ENCODE results near the gene NXN. TPM values are rescaled to one million over a fixed set of nuclear protein-coding genes. Genes with fewer than 3 reads are reported as not detected.

NXN gene
- total and polyA plus RNA-seq, 3 donors from 2014 or later = 22.9 to 26.0 (median 23.0) TPM

DNA sequence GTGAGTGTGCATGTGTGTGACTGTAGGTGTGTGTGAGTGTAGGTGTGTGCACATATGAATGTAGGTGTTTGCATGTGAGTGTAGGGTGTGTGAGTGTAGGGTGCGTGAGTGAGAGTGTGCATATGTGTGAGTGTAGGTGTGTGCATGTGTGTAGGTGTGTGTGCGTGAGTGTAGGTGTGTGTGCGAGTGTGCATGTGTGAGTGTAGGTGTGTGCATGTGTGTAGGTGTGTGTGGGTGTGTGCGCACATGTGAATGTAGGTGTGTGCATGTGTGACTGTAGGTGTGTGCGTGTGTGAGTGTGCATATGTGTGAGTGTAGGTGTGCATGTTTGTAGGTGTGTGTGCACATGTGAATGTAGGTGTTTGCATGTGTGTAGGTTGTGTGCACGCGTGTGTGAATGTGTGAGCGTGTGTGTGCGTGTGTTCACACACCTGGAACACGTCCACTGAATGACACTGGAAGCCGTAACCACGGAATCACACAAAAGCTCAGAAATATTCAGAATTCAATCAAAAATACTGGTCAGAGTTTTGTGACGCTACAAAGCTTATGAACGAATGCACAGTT lies 166.9 kb downstream of the NXN start:
- H3K4me1 ChIP-seq = no peaks in the 10 kb centered on the region
- TF ChIP-seq POLR2A (IDR thresholded peaks at IDR 0.05) = no peak
- TF ChIP-seq, protein P1, sequence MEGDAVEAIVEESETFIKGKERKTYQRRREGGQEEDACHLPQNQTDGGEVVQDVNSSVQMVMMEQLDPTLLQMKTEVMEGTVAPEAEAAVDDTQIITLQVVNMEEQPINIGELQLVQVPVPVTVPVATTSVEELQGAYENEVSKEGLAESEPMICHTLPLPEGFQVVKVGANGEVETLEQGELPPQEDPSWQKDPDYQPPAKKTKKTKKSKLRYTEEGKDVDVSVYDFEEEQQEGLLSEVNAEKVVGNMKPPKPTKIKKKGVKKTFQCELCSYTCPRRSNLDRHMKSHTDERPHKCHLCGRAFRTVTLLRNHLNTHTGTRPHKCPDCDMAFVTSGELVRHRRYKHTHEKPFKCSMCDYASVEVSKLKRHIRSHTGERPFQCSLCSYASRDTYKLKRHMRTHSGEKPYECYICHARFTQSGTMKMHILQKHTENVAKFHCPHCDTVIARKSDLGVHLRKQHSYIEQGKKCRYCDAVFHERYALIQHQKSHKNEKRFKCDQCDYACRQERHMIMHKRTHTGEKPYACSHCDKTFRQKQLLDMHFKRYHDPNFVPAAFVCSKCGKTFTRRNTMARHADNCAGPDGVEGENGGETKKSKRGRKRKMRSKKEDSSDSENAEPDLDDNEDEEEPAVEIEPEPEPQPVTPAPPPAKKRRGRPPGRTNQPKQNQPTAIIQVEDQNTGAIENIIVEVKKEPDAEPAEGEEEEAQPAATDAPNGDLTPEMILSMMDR (IDR thresholded peaks at IDR 0.05) = no peak
- no peak for DNase-seq
- H3K27ac ChIP-seq = no peak overlapping the region
- intact Hi-C loops (cut with DNase I; ENCODE audit: low total_unique reads) = no loop called here
- no peaks in the 10 kb centered on the region for H3K36me3 ChIP-seq (ENCODE audit: low read depth, missing control alignments)
- no peaks in the 10 kb centered on the region for H3K27me3 ChIP-seq
- 72 to 84% methylated on average over 14 of the region's 14 CpGs for WGBS, 2 donors
- H3K9me3 ChIP-seq = no peaks in the 10 kb centered on the region
- no peak overlapping the region for H3K4me3 ChIP-seq

DNA sequence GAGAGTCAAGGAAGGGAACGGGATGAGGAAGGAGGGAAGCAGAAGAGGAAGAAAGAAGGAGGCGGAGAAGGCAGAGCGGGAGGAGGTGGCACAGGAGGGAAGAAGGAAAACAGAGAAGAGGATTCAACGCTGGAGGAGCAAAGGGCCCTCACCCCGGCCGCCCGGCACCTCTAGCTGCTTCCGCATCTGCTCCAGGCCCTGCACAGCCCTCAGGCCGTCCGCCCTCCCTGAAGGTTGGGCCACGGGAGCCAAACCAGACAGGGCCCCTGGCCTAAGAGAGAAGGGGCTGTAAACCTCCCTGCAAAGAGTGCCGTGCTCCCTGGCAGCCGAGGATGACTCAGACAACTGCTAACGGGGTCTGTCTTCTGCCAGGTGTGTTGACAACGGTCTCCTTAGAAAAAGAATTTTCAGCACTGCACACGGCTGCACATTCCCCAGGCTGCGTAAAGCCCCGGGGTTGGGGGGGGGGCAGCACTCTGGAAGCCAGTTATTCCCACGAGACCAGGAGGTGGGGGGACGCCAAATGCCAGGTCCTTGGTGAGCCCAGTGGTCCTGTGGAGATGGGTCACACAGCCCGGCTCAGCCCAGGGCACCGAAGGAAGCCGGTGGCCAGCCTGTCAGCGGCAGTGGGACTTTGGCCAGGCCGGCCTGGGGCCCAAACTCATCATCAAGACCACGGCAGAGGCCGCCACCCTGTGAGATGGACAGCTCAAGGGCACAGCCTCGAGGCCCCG lies 168.4 kb downstream of the NXN start:
- Histone ChIP-seq H3K4me1 (no peaks in the 10 kb centered on the region), H3K27ac (no peak overlapping the region), H3K27me3 (no peaks in the 10 kb centered on the region), H3K36me3 (ENCODE audit: low read depth, missing control alignments) (no peaks in the 10 kb centered on the region), H3K9me3 (no peaks in the 10 kb centered on the region), H3K4me3 (no peak overlapping the region)
- DNase-seq = no peak
- no peak for TF ChIP-seq POLR2A (IDR thresholded peaks at IDR 0.05)
- TF ChIP-seq, protein P1 (IDR thresholded peaks at IDR 0.05) = no peak
- intact Hi-C loops (cut with DNase I; ENCODE audit: low total_unique reads) = no loop called here
- WGBS, 2 donors = 64 to 84% methylated on average over 12 to 29 of the region's 29 CpGs

DNA sequence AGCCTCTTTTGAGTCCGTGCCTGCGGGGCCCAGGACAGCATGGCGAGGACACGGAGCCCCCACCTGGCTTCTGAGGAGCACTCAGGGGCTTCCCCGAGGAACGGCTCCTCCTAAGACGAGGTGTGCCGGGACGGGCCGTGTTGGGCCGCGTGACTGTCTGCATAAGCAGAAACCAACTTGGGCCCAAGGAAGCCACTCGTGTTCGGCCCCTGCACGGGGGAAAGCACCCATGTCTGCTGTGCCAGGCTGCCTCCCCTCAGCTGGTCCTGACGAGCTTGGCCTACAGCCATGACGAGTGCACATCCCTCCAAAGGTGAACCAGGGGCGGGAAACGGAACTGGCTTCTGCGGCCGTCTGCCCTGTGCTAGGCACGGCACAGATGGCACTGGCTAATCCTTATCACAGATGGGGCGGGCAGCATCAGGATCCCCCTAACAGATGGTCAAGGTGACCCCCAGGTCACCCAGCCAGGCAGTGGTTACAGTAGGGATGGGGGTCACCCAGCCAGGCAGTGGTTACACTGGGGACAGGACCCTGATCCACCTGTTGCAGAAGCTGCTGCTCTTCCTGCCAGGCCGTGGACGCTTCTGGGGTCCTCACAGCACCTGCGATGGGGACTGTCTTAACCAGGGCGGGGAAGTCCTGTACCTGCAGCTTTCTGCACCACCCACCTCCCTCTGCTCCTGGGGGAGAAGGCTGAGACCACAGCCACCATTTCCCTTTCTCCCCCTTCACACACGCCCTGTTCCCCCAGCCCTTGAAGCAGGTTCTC lies 171.9 kb downstream of the NXN start:
- Histone ChIP-seq H3K27ac (no peak overlapping the region), H3K4me3 (no peak overlapping the region), H3K9me3 (no peaks in the 10 kb centered on the region), H3K27me3 (no peaks in the 10 kb centered on the region), H3K4me1 (no peaks in the 10 kb centered on the region), H3K36me3 (ENCODE audit: low read depth, missing control alignments) (no peaks in the 10 kb centered on the region)
- WGBS, 2 donors = 91% methylated on average over 5 to 24 of the region's 28 CpGs
- no peak for DNase-seq
- TF ChIP-seq POLR2A (IDR thresholded peaks at IDR 0.05) = no peak
- TF ChIP-seq, protein P1 (IDR thresholded peaks at IDR 0.05) = no peak
- intact Hi-C loops (cut with DNase I; ENCODE audit: low total_unique reads) = no loop called here

DNA sequence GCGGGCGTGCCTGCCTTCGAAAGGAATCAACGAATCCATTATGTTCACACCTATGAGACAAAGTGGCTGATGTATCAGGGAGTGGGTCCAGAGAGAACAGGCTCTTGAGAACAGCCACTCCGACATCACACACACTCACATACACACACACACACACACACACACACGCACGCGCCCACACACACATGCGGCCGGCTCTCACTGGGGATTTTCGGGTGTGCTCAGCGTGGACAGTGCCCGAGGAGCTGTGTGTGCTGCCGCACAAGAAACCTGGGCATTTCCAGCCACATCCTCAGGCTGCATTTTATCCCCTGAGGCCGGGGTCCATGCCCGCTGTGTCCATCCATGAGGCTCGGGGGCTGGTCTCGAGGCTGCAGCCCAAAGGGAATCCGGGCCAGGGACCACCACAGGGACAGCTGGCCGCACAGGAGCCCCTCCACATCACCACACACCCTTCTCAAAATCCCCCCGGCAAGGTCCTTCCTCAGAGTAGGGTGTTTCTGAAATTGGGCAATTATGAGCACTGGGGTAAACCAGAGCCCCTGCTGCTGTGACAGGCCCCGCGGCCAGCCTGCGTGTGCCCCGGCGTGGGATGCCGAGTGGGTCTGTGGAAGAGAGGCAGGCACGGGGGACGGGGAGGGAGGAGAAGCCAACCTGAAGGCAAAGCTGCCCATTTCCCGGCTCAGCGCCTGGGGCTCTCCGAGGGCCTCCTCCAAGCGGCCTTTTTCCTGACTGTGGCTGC lies 172.6 kb downstream of the NXN start:
- no peak overlapping the region for H3K27ac ChIP-seq
- H3K36me3 ChIP-seq (ENCODE audit: low read depth, missing control alignments) = no peaks in the 10 kb centered on the region
- H3K27me3 ChIP-seq = no peaks in the 10 kb centered on the region
- no peak for DNase-seq
- WGBS, 2 donors = 91 to 93% methylated on average over 21 to 33 of the region's 33 CpGs
- H3K4me1 ChIP-seq = no peaks in the 10 kb centered on the region
- no peak overlapping the region for H3K4me3 ChIP-seq
- intact Hi-C loops (cut with DNase I; ENCODE audit: low total_unique reads) = no loop called here
- TF ChIP-seq, protein P1 (IDR thresholded peaks at IDR 0.05) = no peak
- no peak for TF ChIP-seq POLR2A (IDR thresholded peaks at IDR 0.05)
- no peaks in the 10 kb centered on the region for H3K9me3 ChIP-seq
